IPS-11a (cell line): Measurements from ENCODE around the gene TES.
"Not testable (repeated sequence)": the region's sequence is repeated elsewhere in the genome, so short reads cannot be mapped to it uniquely, and the experiment has no call there.

Source experiments
- H3K4me3 ChIP-seq: one replicate; pipeline ENCODE4 v1.5.1; 2013; ENCODE audit warnings: low read depth, low read length, control low read depth

TES gene

DNA sequence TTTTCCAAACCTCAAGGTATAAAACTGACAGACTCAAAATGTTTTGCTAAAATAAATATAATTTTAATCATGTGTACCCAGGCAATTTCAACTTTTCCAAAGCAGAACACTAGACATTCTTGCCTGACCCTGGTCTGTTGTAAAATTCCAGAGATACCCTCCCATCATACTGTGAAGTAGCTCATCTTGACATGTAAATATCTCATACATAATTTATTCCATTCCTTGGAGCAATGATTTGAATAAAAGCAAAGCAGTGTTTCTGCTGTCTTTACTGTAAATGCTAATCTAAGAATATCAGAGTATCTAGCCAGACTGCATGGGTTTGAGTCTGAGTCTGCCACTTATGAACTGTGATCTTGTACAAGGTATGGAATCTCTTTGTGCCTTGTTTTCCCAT lies 68.9 kb downstream of the TES start:
- no peak overlapping the region for H3K4me3 ChIP-seq

DNA sequence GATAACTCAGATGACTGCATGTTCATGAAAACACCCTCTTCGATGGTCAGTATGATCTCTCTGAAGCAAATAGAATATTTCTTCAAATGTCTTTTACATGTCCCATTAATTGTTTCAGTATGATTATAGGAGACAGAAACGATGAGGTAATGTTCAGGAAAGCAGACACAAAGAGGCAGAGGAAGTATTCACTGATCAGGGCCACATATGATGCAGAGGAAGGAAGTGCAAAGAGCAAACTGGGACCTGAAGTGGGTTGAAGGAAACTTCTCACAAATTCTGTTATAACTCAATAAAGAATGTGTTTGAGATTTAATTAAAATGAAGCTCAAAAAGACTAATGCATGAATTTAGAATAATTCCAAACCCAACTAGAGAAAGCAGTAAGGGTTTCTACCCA lies 70.5 kb downstream of the TES start:
- H3K4me3 ChIP-seq = no peak overlapping the region

DNA sequence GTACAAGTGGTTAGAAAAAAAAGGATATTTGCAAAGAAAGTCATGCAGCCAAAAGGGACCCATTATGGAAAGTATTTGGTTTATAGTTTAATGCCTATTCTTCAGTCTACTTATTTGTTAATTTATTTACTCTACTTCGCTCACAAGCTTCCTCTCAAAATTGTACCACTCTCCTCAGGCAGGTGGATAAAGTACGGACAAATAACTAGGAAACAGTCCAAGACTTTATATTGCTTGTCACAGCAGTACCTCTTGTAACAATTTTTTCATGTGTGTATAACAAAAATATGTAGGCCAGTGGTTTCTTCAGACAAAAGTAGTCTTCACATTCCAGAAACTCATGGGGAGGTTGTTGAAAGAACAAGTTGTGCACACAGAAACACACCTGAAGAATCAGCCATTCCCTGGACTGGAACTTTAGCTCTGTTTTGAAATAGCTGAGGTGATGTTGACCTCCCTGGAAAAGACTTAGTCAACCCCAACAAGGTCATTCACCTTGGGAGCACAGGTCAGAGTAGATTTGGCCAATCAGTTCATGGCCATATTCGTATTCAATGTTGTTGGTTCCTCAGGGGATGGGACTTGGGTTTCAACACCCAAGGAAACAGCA lies 73.4 kb downstream of the TES start:
- no peak overlapping the region for H3K4me3 ChIP-seq

DNA sequence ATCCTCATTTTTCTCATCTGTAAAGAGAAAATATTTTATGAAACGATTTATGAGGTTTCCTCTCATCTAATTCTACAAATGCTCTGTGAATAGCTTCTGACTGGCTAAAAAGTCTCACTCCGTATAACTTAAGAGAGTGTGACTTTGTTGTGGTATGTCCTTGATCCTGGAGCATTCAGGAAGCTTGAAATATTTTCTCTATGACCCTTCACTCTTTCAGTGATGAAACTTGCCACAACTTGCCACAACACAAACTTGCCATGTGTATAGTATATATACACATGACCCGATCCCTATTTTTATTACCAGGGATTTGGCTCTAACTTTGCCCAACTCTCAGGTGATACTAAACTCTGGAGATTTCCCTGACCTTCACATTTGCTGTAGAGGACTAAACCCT lies 74.1 kb downstream of the TES start:
- no peak overlapping the region for H3K4me3 ChIP-seq

GRCh38 chr7:116285252-116285651 lies 74.9 kb downstream of the TES start:
- no peak overlapping the region for H3K4me3 ChIP-seq

GRCh38 chr7:116290740-116291139 lies 80.4 kb downstream of the TES start:
- H3K4me3 ChIP-seq = no peak overlapping the region

- no peak overlapping the region for H3K4me3 ChIP-seq
Measured at GRCh38 chr7:116291937-116292336, 81.6 kb downstream of the TES start.

DNA sequence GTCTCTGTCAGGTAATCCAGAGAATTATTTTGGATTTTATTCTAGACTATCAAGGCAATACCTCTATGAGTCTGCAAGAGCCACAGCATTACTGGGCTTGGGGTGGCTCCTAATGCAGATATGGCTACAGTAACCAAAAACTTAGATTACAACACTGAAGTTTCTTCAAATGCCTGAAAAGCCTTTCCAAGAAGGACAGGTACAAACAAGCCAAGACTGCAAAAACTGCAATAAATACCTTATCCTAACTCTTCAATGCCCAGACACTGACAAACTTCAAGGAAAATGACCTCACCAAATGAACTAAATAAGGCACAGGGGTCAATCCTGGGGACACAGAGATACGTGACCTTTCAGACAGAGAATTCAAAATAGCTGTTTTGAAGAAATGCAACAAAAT lies 82.0 kb downstream of the TES start:
- H3K4me3 ChIP-seq = no peak overlapping the region

DNA sequence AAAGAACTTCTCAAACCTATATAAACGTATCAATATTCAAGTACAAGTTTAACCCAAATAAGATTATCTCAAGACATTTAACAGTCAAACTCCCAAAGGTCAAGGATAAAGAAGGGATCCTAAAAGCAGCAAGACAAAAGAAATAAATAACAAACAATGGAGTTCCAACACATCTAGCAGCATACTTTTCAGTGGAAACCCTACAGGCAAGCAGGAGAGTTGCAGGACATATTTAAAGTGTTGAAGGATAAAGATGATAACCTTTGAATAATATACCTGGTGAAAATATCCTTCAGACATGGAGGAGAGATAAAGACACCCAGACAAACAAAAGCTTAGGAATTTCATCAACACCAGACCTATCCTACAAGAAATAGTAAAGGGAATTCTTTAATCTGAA lies 82.8 kb downstream of the TES start:
- H3K4me3 ChIP-seq = no peak overlapping the region

- no peak overlapping the region for H3K4me3 ChIP-seq
Measured at GRCh38 chr7:116293633-116294032, 83.3 kb downstream of the TES start.

- H3K4me3 ChIP-seq = not testable (repeated sequence)
Measured at GRCh38 chr7:116295903-116296302, 85.6 kb downstream of the TES start.

DNA sequence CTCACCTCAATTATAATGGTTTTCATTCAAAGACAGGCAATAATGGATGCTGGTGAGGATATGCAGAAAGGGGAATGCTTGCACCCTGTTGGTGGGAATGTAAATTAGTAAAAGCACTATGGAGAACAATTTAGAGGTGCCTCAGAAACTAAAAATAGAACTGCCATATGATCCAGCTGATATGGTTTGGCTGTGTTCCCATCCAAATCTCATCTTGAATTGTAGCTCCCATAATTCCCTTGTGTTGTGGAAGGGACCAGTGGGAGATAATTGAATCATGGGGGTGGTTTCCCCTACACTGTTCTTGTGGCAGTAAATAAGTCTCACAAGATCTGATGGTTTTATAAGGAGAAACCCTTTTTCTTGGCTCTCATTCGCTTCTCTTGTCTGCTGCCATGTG lies 87.7 kb downstream of the TES start:
- H3K4me3 ChIP-seq = no peak overlapping the region

- no peak overlapping the region for H3K4me3 ChIP-seq
Measured at GRCh38 chr7:116298576-116298975, 88.2 kb downstream of the TES start.

GRCh38 chr7:116305485-116306408 lies 95.4 kb downstream of the TES start:
- no peak overlapping the region for H3K4me3 ChIP-seq

- H3K4me3 ChIP-seq = no peak overlapping the region
Measured at GRCh38 chr7:116306409-116307048, 96.2 kb downstream of the TES start.

- no peak overlapping the region for H3K4me3 ChIP-seq
Measured at GRCh38 chr7:116307253-116307652, 96.9 kb downstream of the TES start.
